Stimulated activated CD8-positive, alpha-beta memory T cell treated with anti-CD3 and anti-CD28 coated beads, Interleukin-15, amount 100 ng/mL, for 48 hours (primary cell): ENCODE data around the gene LMF1.

Source experiments
- DNase-seq, 2 donors: peaks; one replicate each; pipeline ENCODE4 v3.0.0-alpha.2; 2020; ENCODE audit warnings: low read depth in 2 of 2

Gene LMF1

DNA sequence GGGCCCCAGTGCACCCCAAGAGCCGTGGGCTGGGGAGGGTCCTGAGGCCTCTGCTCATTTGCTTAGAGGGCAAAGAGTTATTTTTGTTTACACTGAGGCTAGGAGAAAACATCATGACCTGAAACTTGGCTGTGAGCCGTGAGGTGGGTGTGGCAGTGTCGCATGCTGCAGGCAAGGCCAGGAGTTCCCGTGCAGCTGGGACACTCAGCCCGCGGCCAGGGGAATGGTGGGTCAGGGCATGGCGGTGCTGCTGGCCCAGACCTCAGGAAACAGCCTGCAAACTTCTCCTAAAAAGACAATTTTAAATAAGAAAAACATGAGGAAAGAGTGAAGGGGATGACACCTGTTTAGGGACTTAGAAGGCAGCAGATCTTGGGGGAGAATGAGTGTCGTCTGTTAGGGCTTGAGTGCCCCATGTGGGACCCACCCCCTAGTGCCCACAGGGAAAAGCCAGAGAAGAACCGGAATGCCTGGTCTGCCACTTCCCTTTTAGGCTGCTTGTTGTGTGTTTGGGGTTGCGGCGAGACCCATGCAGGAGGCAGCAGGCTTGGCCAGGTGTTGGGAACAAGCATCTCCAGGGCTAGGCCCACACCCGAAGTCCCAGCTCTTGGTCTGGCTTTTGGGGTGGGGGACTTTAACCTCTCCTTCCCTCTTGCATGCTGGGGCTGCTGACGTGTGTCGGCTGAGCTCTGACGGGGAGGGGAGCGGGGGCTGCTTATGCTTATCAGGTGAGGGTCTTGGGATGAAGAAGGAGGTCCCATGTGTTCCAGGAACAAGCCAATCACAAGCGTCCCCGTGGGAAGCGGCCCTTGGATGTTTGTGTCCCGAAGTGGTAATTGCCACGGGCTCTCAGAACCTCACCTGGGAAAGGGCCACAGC is 89.3 kb downstream of the LMF1 start:
- no peak for DNase-seq

DNA sequence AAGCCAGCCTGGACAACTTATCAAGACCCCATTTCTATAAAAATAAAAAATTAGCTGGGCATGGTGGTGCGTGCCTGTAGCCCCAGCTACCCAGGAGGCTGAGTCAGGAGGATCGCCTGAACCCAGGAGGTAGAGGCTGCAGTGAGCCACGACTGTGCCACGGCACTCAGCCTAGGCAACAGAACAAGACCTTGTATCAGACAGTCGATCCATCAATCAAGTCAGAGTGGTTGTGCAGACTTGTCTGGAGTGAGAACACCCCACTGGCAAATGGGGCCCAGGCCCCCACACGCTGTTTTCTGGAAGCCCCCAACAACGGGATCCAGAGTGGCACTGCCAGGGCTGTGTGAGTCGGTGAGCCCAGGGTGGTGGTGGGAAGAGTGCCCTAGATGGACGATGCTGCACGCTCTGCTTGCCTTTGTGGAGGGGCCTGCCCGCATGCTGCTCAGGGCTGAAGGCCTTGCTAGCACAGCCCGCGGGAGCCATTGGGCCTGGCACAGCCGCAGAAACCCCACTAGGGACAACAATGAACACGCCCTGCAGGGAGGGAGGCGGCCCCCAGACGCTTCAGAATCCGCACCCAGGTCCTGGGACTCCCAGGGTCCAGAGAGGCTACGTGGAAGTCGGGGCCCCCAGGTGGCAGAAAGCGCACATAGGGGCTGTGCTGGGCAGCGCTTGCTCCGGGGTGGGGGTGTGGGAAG is 90.2 kb downstream of the LMF1 start:
- DNase-seq = no peak

DNA sequence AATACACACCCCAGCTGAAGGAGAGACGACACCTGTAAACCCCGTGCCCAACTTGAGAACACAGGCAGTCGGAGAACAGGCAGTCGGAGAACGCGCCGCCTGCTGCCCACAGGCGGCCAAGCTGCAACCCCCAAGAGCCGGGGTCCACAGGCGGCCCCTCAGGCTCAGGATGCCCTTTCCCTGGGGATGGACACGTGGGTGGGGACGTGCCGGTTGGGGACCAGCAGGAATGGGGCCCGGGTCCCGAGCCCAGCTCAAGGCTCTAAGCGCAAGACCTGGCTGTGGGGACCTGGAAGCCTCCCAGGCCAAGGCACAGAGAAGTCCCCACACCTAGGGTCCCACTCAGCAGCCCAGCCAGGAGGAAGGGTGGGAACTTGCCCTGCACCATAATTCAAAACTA is 90.8 kb downstream of the LMF1 start:
- no peak for DNase-seq

DNA sequence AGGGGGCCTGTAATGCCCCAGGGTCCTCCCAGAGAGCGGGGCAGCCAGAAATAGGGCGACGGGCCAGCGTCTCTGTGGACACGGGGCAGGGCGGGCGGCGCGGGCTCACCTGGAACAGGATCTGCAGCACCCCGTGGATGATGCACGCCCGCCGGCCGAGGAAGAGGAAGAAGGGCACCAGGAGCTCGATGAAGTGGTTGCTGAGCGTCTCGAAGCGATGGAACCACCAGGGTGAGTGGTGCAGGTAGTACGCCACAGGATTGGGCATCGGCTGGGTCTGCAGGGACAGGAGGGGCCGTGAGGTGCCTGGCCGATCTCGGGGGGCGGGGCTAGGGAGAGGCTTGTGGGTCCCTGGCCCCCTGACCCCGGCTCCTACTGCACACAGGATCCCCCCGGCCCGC is 91.3 kb downstream of the LMF1 start:
- DNase-seq = no peak

DNA sequence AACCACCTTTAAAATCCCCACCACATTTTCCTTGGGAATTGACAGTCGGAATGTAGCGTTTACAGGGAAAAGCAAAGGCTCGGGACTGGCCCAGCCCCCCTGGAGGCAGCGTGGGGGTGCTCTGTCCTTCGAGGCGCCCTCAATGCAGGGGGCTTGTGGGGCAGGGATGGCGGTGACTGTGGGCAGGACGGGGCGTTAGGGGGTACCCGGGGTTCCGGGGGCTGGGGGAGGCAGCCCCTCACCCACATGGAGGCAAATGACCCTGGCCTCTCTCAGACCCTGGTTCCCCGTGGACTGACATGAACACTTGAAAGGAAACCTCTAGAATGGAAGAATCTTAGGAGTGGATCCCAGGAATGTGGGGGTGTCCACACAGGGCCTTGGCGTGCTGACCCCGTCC is 91.9 kb downstream of the LMF1 start:
- no peak for DNase-seq

DNA sequence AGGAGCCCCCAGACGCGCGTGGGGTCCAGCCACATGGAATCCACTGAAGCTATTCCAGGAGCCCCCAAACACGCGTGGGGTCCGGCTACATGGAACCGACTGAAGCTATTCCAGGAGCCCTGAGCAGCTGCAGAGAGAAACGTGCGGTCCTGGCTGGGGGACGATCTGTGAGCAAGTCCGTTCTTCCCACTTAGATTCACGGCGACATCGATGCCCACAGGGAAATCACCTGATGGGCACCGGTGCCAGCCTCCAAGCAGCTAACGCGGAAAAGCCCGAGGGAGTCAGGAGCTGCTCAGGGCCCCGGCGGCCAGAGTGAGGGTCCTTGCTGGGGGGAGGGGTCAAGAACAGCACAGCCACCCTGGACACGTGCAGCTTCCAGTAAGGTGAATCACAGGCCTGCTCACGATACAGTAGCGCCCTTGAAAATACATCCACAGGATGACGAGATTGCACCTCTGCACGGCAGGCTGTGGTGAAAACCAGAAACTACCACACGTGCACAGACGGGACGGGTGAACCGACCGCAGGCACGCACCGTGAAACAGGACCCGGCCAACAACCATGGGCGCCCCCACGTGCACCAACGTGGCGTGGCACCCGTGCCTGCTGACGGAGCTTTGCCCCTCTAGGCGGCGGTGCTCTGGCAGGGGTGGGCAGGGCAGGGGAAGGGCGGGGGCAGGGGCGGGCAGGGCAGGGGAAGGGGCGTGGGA is 92.6 kb downstream of the LMF1 start:
- DNase-seq = peak in 1 of 2 donors; percentile 18

DNA sequence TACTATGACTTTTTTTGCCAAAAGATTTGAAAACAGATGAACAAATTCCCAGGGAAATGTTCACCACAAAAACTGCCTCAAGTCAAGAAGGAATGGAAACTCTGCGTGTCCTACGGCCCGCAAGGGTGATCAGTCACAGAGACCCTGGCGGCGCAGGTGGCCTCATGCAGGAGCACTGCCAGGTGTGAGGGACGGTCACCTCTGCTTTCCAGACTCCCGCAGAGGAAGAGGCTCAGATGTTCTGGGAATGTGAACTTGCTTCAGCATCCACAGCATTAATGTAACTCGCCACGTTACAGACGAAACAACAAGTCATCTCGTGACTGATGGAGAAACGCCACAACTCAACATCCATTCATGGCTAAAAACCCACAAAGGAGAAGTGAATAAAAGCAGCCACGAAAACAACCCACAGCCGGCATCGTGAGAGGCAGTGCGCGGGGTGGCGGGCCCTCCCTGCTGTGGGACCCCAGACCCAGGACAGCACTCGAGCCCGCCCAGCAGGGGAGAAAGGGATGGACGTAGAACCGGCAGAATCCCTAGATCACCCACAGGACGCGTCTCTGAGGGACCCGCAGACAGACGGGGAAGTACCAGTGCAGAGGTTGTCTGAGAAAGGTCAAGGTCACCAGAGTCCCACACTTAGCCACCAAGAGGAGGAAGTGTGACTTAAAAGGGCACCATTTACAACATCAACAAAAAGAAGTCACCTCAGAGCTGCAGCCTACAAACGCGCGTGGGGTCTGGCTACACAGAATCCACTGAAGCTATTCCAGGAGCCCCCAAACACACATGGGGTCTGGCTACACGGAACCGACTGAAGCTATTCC is 93.3 kb downstream of the LMF1 start:
- no peak for DNase-seq

DNA sequence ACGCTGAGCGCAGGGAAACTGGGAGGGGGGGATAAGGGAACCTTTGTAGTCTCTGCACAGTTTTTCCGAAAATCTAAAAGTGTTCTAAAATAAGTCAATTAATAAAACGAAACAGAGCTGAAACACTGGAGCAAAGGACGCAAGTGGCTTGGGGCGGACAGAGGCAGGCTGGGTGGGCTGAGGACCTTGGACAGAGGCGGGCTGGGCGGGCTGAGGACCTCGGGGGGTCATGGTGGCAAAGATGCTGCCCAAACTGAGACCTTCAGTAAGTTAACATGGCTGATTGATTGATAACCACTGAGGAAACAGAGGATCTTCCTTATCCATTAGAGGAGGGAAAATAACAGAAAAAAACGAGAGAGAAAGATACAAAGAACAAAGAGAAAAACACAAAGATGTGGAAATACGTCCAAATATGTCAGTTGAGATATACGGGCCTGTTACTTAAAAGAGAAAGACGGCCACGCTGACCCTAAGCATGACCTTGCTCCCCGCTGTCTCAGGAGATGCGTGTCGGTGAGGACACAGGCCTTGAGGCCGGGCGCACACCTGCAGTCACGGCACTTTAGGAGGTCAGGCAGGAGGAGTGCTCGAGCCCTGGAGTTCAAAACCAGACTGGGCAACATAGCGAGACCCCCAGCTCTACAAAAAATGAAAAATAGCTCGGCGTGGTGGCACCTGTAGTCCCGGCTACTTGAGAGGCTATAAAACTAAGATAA is 94.1 kb downstream of the LMF1 start:
- no peak for DNase-seq

DNA sequence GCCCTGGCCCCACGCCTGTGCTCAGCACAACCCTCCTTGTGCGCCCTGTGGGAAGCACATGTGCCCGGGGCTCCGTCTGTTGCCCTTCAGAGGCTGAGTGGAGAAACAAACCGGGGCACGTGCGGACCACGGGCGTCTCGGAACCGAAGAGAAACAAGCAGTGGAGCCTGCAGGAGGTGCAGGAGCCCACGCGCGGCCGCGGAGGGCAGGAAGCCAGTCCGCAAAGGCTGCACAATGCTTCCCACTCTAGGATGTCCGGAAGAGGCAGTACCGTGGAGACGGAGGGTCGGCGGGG is 94.8 kb downstream of the LMF1 start:
- DNase-seq = no peak

DNA sequence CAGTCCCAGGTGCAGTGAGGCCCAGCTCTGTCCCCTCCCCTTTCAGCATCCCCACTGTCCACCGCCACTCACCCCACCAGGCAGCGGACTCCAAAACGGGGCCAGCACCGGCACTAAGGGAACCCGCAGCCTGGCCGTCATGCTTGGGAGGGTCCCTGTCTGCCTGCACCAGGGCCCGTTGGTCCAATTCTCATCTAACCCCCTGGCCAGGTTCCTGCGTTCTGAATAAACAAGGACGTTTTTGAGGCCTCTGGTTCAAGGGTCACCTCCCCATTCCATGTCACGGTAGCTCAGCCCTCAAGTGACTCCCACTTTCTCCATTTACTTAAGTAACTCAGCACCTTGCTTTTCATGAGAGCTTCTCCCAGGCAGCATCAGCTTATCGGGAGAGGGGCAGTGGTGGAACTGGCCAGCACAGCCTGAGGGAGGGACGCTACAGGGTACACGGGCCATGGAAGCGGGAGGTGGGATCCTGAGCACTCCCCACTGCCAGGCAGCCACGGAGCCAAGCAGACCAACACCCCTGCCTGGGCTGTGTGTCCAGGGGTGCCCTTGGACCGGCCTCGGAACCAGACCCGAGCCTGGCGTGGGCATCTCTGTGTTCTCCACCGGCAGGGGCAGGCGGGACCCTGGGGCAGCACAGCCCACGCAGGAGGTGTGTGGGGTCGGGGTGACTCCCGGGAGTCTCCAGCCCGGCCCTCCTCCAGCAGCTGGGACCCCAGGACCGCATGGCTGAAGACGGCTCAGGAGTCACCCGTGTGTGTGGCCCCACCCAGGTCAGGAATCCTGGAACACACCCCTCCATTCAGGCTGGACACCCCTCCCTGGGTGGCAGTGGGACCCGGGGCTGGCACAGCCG is 95.4 kb downstream of the LMF1 start:
- DNase-seq = no peak

DNA sequence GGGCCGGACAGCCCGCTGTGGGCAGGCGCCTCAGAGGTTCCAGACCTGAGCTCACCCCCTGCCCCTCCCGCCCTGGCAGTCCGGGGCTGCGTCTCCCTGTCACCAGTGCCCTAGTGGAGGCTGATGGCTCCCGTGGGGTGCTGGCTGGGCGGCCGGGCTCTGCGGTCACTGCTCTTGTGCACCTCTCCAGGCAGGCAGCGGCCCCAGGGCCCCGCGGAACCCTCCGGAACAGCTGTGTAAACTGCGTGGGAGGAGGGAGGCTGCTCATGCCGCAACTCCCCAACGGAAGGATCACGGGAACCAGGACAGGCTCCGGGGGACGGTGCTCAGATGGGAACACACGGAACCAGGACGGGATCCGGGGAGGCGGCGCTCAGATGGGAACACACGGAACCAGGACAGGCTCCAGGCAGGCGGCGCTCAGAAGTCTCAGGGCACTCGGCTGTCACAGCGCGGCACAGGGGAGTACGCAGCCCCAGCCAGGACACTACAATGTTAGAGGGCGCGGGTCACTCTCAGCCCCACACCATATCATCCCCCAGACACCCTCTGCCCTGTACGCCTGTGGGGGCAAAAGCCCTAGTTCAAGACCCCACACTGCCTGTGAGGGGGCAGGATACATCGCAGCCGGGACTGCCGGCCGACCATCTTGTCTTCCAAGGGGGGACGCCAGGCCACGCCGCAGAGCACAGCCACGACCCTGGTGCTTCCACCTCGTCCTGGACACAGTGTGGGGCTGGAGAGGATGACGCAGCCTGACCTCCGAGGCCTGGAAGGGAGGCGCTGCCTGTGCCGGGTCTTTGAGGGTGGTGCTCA is 96.2 kb downstream of the LMF1 start:
- no peak for DNase-seq

DNA sequence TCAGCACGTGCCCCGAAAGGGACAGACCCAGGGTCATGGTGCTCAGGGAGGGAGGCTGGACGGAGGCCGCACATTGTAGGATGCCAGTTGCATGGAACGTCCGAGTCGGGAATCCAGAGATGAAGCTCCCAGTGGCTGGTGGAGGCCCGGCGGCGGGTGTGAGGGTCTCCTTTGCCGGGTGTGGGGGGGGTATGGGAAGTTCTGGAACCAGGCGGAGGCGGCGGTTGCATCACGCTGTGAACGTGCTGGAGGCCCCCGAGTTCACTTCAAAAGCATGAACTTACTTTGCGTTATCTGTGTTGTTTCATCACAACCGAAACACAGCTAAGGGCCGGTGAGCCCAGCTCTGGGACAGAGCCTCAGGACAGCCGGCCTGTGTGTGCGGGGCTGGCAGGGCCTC is 96.9 kb downstream of the LMF1 start:
- no peak for DNase-seq

DNA sequence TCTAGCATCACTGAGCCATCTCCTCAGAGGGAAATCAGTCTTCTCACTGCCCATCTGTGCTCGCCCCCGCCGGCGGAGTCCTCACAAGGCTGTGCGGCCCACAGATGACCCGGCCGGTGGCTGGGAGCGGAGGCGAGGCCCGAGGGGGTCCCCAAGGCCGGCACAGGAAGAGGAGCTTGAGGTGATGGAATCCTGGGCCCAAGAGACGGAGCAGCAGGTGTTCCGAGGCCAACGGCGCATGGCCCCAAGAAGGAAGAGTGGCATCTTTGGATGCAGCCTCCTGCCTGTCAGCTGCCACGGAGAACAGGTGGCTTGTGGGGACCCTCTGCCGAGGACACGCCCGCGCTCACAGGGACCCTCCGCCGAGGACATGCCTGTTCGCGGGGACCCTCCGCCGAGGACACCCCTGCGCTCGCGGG is 97.5 kb downstream of the LMF1 start:
- no peak for DNase-seq

DNA sequence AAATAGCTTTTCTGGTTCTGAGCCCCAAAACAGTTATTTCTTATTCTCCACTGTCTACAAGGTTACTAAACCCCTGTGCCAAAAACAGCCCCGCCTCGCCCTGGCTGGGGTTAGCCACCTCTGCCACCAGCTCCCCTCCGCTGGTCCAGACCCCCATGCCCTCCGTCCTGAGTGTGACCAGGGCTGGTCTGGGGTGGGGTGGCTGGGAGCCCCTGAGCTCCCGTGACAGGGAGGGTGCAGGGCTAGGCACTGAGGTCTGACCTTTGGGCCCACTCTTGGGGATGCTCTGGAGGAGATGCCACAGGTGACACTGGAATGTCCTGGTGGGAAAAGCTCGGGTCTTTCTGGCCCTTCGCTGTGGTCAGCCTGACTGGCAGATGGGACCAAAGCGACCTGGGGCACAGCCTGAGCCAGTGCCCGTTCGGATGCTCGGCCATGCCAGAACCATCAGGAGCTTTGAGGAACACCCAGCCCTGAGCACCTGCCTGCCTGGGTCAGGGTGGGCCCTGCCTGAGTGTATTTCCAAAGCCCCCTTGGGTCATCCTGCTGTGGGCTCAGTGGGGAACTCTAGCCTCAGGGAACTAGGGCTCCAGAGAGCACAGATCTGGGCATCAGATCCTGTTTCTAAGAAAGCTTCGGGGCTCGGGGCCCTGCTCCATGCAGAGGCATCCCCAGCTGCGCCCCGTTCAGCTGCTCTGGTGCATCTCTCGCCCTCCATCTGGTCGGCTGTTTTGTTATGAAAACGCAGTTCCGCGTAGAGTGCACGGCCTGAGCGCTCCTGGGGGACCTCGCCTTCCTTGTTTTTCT is 98.1 kb downstream of the LMF1 start:
- DNase-seq = no peak

DNA sequence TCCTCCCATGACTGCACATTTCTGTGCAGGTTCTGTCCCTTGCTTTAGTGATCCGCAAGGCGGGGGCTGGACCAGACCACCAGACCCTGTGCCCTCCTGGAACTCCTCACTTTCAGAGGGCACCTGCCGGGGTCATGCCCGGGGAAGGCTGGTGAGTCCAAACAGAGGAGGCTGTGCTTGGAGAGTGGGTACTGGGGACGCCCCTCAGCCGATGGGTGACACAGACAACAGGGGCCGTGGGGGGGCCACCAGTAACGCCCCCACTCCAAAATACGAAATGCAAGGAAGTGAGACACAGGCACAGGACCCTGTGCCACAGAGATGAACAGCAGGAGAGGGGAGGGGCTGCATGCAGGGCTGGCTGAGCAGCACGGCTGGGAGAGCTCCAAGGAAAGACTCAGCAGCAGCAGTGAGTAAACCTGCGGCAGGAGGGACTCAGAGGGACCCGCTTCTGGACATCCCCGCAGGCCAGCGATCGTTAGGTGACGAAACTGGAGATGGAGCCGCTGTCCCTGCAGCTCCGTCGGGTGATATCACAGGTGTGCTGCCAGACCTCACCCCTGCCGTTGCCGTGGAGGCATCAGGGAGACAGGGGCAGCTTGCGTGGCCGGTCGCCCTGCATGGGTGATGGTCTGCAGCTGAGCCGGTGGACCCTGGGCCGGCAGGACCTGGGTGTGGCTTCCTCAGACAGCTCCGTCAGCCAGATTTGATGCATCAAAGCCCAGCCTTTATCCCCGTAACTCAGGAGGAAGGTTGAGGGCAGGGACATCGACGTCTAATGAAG is 99.0 kb downstream of the LMF1 start:
- DNase-seq = no peak

DNA sequence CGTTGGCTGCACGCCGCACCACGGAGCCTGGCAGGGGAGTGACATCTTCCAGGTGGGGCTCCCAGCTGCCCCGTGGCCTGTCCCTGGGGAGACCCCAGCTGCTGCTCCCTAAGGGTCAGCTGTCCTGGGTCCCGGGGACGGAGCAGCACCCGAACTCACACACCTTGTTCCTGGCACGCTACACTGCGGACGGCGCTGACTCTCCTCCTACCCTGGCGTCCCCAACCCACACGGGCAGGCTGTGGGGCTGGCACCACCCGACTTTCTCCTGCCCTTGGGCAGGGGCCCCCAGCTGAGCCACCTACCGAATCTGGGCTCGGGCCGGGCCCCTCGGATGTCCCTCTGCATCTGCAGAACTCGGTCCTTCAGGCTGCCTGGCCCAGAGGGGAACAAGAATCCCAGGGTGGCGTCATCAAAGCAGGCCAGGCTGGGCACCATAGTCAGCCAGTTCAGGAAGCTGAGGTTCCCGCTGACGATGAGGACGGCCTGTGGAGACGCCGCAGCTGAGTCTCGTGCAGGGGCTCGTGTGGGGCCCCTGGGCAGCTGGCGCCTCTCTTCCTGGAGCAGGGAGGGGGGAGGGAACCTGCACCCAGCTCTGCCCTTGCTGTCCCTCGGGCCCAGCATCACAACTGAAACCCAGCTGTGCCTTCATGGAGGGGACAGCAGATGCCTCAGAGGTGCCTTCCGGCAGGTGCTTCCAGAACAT is 99.8 kb downstream of the LMF1 start:
- no peak for DNase-seq
